Right hindlimb (tissue), 1 donor: ENCODE measurements around the gene EVX1.

Experiments used
- DNase-seq: peaks from one replicate; pipeline ENCODE4 v3.0.0-alpha.2; 2018

Gene EVX1

DNA sequence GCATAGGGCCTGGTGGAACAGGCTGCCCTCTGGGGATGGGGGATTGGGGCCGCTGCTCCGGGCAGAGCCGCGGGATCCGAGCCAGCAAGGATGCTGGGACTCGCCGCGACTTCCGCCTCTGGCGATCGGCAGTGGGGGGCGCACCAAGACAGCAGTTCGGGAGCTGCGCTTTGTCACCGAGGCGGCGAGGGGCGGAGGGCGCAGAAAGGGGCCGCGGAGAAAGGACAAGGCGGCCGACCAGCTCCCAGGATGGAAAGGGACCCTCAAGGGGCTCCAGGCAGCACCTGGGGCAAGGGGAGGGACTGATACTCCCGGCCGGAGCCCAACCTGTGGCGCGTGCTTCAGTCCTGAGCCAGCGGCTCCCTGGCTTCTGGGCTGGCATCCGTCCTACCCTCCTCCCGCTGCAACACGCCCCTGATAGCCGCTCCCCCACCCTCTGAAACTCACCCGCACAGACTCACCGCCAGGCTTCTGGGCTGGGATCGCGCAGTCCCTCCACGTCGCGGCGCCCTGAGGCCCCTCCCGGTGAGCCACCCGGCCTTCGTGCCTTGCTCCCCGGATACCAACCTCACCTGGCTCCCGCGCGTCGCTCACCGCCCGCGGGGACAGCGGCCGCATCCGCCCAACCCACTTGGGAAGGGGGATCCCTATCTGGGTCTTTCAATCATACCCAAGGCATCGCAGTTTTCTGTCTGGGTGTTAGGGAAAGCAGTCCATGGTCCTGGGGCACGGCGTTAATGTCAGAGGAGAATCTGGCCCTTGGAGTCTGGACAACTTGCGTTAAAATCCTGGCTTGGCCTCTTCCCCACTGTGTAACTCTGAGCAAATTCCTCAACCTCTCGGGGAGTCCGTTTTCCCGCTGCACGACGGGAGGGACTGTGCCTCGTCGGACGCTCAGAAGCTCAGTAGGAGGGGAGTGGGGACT, 7.0 kb upstream of the EVX1 start:
- peak; percentile 70 for DNase-seq

DNA sequence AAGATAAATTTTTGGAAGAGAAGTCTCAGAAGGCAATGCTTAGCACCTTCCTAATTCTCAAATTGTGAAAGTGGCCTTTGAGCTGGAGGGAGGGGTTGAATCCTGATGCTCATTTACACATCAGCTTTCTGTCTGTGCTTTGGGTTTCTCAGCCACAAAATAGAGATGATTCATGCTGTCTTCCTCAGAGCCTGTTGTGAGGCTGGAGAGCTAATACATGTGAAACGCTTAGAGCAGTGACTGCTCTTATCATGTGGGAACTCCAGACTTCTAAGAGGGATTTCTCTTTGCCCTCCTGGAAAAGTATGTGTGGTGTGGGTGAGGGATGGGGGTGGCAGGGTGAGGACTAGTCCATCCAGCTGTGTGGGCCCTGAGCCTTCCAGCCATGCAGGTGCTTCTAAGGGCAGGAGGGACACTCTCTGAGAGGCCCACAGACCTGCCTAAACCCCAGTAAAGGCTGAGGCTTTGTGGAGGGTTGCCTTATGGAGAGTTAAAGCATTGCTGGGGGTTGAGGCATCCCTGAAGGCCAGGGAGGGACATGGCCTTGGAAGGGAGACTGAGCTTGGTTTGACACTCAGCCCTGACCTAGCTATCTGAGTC, 4.8 kb upstream of the EVX1 start:
- DNase-seq, result no peak

DNA sequence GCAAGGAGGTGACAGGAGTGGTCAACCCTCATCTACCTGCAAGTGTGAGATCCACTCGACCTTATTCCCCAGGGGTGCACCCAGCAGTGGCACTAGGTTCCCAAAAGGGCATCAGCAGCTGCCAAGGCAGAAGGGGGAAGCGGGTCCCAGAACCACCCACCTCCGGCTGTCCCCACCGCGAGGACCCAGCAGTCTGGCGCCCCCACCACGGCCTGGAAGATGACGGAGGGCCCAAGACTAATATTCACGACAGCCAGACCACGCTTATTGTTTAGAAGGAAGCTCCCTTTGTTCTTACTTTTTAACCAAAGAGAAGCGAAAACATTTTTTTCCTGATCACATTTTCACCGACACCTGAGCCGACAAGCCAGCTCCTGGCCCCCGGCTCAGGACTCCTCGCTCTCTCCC, 3.6 kb upstream of the EVX1 start:
- no peak for DNase-seq

DNA sequence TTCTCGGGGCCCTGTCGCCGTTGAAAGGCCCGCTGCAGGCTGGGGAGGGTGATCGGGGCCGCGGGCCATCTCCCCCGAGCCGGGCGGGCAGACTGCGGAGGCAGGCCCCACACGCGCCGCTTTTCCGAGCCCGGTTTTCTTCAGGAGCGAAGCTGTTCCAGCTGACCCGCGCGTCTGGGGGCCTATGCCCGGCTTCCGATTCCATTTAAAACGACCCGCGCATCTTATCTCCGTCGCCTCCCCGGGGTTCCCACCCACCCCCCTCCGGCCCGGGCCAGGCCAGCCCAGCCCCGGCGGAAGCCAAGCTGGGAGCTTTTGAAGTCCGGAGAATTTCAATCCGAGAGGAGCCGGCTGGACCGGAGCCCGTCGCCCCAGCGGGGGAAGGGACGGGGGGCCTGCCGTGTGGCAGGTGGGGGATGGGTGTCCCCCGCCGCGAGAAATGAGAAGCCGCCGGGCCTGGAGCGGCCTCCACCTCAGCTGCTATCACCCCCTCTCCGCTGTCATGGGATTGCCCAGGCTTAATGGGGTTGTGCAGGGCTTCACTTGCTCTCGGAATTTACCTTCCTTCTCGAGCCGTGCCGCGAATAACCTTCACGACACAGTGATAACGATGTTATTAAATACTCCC, 3.1 kb upstream of the EVX1 start:
- DNase-seq, result no peak

DNA sequence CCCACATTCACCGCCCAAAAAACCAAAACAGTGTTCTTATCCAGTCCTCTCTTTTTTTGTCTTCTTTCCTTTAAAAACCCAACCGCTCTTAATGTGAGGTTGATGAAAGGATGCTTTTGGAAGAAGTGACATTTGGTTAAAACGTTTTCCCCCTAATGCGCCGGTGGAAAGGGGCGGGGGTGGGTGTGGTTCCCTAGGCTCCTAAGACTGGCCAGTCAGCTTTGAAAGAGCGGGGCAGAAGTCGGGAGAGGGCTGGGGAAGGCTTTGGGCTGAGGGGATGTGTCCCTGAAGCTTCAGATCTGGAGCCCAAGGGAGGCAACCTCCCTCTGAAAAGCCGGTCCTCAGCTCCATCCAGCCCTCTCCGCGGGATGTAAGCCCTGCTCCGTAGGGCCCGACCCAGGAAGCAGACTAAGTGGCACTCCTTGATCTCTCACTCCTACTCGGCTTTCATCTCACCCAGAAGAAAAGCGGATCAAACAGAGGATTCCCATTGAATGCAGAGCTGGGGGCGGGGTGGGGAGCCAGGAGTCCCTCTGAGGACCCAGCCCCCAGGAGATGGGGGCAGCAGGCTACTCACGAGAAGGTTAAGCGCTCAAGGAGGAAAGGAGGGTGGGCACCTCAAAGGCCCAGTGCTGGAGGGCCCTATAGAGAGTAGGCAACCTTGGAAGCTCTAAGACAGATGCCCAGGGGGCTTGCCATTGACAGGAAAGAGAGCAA, 2.4 kb upstream of the EVX1 start:
- no peak for DNase-seq

DNA sequence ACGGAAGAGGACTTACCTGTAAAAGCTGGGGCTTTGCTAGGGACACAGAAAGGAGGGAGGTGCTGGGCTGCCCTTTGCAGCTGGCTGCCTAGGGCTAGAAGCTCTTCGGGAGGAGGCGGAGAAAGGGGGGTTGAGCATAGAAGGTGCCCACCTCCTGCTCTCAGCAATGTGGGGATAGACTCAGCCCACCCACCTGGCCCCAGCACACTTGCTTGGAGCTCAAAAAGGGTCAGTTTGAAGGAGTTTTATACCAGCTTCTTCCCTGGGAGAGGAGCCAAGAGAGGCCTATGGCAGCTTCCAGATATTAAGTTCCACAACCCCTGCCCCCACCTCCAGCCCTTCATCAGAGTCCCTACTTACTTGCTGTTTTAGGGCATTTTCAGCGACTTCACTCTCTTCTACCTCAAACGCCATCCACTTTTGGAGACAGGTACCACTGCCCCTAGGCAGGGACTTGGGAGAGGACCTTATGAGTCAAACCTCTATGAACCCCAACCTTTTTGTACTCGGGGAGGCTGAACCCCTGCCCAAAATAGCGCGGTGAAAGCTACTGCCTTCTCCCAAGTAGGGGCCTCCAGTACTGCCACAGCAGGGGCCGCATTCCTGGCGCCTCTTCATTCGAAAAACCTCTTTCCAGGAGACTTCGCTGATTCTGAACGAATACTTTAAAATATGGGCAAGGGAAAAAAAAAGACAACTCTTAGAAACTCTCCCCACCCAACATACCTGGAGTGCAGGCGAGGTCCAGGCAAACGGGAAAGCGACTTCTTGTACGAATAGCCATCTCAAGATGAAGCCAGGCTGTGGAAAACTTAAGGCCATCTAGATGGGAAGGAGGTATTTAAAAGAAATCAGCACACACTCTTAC, 1.2 kb upstream of the EVX1 start:
- DNase-seq, result no peak

DNA sequence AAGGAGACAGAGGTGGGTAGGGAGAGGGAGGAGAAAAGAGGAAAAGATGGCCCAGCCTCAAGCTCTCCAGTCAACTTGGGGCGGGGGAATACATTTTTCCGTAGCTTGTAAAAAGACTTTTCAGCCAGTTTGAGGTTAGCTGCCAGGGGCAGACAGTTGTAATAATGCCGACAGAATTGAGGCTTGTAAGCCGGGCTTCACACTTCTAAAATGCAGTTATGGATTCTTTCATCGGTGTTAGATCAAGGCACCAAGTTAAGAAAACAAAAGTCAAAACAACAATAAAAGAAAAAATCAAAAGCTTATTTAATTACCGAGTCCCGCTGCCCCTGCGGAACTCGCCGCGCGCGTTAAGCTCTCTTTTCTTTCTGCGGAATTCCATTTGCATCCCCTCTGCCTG, 448 bp upstream of the EVX1 start:
- DNase-seq, result no peak

DNA sequence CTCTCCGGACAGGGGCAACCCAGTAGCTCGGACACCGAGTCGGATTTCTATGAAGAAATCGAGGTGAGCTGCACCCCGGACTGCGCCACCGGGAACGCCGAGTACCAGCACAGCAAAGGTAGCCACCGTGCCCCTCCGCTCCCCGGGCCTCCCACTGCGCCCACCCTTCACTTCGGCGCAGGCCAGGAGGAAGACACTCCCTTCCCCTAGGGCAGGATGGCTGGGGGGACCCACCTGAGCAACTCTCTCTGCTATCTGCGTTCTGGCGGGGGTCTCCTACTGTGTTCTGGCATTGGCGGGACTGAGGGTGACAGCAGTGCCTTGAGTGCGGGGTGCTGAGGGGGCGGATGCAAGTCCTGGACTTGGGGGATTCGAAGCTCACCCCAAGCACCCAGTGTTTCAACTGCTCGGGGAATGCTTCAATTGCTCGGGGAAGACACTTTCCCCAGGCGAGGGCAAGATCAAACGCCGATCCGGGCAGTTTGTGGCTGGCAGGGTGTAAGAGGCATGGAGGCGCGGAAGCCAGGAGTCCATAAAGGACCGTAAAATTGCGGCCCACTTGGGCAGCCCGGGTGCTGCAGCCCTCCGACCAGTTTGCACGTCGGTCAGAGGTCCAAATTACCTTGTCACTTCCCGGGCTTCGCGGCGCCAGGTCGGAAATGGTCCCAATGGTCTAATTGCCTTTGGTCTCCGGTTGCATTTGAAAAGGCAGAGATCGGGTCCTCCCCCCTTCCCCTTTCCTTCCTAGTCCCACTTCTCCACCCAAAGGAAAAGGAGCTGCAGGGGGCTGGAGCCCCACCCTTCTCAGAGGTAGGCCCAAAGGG, 950 bp downstream of the EVX1 start:
- no peak for DNase-seq

DNA sequence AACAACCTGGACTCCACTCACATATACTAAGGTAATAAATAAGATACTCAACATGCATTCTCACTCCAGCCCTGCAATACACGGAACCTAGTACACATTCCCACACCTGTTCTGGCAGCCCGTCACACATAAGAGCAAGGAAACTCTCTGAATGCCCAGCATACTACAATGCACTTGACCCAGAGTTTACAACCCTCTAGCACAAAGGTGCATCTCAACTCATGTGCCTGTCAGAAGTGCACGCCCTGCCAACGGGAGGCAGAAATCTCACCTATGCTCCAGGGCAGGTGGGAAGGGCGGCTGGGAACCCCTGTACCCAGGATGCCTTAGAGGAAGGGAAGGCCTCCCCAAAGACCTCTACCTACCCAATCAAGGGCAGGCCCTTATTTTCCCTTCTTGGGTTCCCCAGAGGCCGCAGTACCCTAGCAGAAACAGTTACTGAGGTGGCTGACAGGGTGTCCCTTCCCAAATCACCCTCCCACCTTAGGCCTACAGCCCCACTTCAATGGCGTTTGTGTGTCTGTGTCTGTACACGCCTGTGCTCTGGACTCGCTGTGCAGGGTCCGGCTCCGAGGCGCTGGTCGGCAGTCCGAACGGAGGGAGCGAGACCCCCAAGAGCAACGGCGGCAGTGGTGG, 2.0 kb downstream of the EVX1 start:
- no peak for DNase-seq

DNA sequence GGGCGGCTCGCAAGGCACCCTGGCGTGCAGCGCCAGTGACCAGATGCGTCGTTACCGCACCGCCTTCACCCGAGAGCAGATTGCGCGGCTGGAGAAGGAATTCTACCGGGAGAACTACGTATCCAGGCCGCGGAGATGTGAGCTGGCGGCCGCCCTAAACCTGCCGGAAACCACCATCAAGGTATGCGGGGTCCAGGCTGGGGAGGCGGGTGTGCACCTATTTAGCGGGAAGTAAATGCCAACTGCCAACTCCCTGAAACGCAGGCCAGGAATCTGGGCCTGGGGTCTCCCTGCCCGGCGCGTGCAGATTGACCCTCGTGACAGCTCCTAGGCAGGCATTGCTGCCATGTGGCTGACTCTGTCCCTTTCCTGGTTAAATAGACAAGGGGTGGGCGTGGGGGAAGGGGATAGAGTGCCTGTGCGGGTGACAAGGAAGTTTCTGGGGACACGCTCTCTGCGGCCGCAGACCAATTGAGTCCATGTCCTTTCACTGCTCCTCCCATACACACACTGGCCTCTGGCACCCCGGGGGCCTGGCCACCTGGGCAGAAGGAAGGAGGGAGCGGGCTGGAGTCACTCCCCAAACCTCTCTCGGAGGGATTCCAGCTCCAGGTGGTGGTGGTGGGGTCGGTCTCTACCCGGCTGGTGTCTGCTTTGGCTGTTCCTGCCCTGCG, 2.7 kb downstream of the EVX1 start:
- no peak for DNase-seq

DNA sequence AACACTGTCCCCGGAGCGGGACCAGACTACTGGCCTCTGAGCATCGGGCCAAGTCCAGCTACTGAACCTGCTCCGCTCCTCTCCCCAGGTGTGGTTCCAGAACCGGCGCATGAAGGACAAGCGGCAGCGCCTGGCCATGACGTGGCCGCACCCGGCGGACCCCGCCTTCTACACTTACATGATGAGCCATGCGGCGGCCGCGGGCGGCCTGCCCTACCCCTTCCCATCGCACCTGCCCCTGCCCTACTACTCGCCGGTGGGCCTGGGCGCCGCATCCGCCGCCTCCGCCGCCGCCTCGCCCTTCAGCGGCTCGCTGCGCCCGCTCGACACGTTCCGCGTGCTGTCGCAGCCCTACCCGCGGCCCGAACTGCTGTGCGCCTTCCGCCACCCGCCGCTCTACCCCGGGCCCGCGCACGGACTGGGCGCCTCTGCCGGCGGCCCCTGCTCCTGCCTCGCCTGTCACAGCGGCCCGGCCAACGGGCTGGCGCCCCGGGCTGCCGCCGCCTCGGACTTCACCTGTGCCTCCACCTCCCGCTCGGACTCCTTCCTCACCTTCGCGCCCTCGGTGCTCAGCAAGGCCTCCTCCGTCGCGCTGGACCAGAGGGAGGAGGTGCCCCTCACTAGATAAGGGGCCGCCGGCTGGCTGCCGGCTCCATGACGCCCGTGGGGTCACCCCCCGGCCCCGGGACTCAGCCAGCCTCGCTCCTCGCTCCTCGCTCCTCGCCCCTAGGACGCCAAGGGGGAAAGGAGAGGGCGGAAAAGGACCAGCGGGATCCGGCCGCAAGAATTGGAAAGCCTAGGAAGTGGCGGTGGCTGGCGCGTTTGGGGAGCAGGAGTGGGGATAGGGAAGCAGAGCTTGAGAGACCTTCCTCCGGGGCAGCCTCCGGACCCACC, 3.4 kb downstream of the EVX1 start:
- DNase-seq, result no peak

DNA sequence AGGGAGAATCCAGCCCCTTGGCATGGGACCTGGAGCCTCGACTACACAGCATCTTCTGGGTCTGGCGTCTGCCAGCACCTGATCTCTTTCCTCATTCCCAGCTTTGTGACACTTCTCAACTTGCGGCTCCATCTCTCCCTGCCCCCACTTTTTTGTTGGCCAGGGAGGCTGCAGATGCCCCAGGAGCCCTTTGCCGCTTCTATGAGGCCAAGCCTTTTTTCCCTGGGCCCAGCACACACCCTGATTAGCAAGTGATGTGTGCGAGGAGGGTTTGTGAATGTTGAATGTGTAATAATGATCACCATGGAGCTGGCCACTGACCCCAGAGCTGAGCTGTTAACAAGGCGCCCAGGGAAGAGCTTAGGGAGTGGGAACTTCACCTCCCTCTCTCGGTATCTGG, 4.4 kb downstream of the EVX1 start:
- no peak for DNase-seq

DNA sequence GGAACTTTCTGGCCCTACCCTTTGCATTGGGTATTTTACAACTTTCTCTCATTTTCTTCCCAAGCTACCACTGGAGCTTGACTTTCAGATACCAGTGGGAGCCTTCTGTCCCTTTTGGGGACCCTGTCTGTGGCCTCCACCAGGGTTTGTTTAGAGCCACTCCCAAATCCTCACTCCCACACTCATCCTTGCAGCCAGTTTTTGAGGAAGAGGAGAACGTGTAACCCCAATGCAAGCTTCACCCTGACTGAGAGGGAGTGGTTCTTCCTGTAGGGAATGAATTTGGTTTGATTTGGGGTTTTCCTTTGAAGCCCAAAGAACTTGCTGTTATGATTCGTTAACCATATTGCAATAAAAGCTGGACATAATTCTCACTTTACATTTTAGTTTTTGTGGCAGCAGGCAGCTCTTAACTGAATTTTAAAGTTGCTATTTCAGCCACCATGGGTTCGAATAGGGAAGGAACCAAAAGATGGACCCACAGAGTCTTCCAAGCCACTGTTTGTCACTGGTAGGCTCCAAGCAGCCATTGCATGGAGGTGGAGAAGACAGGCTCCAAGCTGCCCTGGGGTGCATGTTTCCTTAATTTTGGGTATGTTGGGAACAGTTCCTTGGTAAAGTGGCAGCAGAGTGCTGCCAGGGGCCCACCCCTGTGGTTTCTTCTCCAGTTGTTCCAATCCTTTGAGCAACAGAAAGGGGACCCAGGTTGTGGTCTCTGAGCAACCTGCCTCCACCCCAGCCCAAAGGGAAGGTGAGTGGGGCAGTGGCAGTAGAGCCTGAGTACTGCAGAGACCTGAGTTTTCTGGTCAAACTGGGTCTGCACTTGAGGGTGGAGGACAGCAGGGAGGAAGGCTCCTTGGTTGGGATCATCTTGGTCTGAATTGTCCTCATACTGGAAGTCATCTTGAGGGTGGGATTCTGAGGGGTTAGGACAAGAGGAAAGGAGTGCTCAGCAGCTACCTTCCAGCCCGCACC, 5.1 kb downstream of the EVX1 start:
- no peak for DNase-seq

DNA sequence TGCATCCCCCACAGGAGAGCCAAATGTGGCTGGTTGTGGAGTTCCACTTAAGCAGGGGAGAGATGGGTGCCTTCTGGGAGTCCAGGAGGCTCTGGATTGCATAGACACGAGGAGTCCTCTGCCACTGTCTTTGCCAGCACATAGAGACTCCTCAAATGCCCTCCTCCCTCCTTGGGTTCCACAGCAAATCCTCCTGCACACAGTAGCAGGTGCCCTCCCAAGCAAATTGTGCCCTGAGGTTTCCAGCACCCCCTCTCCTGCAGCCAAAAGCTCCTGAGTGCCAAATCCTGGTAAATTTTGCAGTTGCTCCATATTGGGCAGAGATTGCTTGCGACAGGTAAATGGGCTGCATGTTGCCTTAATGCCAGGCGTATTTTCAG, 5.8 kb downstream of the EVX1 start:
- no peak for DNase-seq

DNA sequence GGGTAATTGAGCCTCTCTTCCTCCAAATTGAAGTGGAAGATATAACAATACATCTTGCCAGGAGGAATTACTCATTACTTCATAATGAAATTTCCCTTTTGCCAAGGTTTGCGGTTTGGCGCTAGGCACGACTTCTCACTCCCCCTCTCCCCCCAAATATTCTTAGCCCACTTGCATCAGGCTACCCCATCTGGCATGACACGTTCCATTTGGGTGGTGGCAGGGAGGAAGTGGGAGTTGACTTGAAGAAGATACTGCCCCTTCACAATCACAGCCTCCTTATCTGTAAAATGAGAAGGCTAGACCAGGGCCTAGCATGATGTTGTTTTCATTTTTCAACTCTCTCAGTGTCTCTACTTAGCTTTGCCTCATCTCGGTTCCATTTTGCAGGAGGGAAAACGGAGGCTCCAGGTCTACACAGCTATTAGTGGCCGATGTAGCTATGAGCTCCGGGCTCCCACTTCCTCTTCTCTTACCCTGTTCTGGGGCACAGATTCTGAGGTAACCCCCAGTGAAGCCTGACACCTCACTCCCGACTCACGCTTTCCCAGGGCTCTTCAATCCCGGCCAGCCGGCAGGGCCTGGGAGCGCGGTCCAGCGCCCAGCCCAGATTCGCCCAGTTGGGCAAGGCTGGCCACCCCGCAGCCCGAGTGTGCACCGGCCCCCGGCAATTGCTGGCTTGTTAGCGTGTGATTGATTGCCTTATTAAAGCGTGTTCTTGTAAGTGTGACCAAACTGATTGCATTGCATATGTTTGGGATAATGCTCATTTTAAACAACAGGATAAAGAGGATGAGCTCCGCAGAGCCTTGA, 6.5 kb downstream of the EVX1 start:
- no peak for DNase-seq

DNA sequence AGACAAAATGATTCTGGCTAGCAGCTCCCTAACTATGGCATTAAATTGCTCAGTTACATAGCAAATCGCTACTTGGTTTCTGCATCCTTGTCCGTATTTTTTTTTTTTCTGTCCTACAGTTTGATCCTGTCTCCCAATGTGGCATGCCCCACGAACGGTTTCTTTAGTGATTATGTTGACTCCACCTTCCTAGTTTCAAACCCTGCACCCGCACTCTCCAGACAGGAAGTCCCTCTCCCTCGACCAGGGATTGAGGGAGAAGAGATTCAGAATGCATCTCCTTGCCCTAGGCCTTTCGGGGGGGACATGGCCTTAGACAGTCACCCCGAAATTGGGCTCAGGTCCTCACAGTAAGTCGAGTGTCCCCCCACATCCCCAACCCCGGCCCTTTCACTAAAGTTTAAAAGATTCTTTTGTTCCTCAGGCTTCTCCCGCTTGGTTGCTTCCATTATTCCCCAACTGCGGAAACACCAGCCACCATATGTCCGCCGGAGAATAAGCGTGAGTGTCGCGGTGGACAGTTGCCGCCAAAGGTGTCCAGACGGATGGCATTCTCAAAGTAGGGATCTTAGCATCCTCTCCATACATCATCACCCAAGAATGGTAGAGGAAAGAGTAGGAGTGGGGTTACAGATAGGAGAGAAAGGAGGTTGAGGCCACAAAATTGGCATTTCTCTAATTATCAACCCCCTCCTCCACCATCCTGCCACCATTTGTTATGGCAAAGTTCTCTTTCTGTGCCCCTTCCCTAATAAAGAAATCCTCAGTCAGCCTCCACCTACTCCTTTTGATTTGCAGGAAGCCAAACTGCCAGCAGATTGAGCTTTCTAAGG, 7.3 kb downstream of the EVX1 start:
- no peak for DNase-seq
